ENCODE results near the gene ADGRB3. TPM values are rescaled to one million over a fixed set of nuclear protein-coding genes. Genes with fewer than 3 reads are reported as not detected.
"Not testable (repeated sequence)": the region's sequence is repeated elsewhere in the genome, so short reads cannot be mapped to it uniquely, and the experiment has no call there.

The ADGRB3 gene
- polyA plus RNA-seq, 1 donor, result 0.70 TPM

- DNase-seq, result no peak
Measured at GRCh38 chr6:68826501-68826900, 191.4 kb downstream of the ADGRB3 start.

- no peak for DNase-seq
Measured at GRCh38 chr6:68834551-68834950, 199.5 kb downstream of the ADGRB3 start.

GRCh38 chr6:68838571-68838970 is 203.5 kb downstream of the ADGRB3 start:
- DNase-seq, result no peak

GRCh38 chr6:68852791-68853190 is 217.7 kb downstream of the ADGRB3 start:
- DNase-seq, result no peak

GRCh38 chr6:68859233-68859632 is 224.2 kb downstream of the ADGRB3 start:
- DNase-seq, result no peak

GRCh38 chr6:68868646-68869045 is 233.6 kb downstream of the ADGRB3 start:
- DNase-seq, result no peak

GRCh38 chr6:68873236-68873635 is 238.2 kb downstream of the ADGRB3 start:
- no peak for DNase-seq

GRCh38 chr6:68874747-68875146 is 239.7 kb downstream of the ADGRB3 start:
- DNase-seq, result no peak

GRCh38 chr6:68875403-68875802 is 240.3 kb downstream of the ADGRB3 start:
- no peak for DNase-seq

GRCh38 chr6:68876792-68877493 is 241.9 kb downstream of the ADGRB3 start:
- DNase-seq, result no peak

- no peak for DNase-seq
Measured at GRCh38 chr6:68880050-68880813, 245.2 kb downstream of the ADGRB3 start.

- not testable (repeated sequence) for DNase-seq
Measured at GRCh38 chr6:68883325-68883724, 248.2 kb downstream of the ADGRB3 start.

- no peak for DNase-seq
Measured at GRCh38 chr6:68891419-68891818, 256.3 kb downstream of the ADGRB3 start.

- no peak for DNase-seq
Measured at GRCh38 chr6:68892452-68892851, 257.4 kb downstream of the ADGRB3 start.

GRCh38 chr6:68895929-68896328 is 260.8 kb downstream of the ADGRB3 start:
- DNase-seq, result no peak

GRCh38 chr6:68901044-68901443 is 266.0 kb downstream of the ADGRB3 start:
- no peak for DNase-seq

GRCh38 chr6:68911334-68911733 is 276.3 kb downstream of the ADGRB3 start:
- no peak for DNase-seq

- DNase-seq, result no peak
Measured at GRCh38 chr6:68911811-68912210, 276.7 kb downstream of the ADGRB3 start.

- DNase-seq, result not testable (repeated sequence)
Measured at GRCh38 chr6:68912805-68913204, 277.7 kb downstream of the ADGRB3 start.

- no peak for DNase-seq
Measured at GRCh38 chr6:68915586-68915985, 280.5 kb downstream of the ADGRB3 start.

- DNase-seq, result no peak
Measured at GRCh38 chr6:68919537-68919936, 284.5 kb downstream of the ADGRB3 start.

GRCh38 chr6:68941345-68941744 is 306.3 kb downstream of the ADGRB3 start:
- DNase-seq, result no peak

- no peak for DNase-seq
Measured at GRCh38 chr6:68947721-68948120, 312.6 kb downstream of the ADGRB3 start.

GRCh38 chr6:68951270-68951669 is 316.2 kb downstream of the ADGRB3 start:
- DNase-seq, result no peak
